OCI-LY7 (cell line): Measurements from ENCODE around the gene RD3L.

Experiments used
- CTCF ChIP-seq: fragments of 200-600 bp; sonication (generic); conservative IDR thresholded peaks from 2 replicates; pipeline ENCODE4 v1.5.1; 2014; ENCODE audit warnings: mild to moderate bottlenecking, antibody characterized with exemption, low read length, moderate library complexity, mixed read lengths
- EZH2phosphoT487 ChIP-seq: fragments of 200-600 bp; sonication (generic); IDR thresholded peaks from 2 replicates; pipeline ENCODE4 v1.6.1; 2018; ENCODE audit warnings: low read depth, borderline replicate concordance, mild to moderate bottlenecking, mixed run types, antibody characterized with exemption, low read length, moderate library complexity, mixed read lengths

- no peak for TF ChIP-seq CTCF
- no peak for TF ChIP-seq EZH2phosphoT487
Measured at GRCh38 chr14:103904493-103905107, 37.7 kb downstream of the RD3L start.
